Activated gamma-delta T cell (primary cell): ENCODE measurements around the gene FOXI3.

ENCODE experiments used
- DNase-seq: peaks from one replicate; lab custom pipeline; 2025; lab: John Stamatoyannopoulos, UW
- total RNA-seq, 2 donors: gene quantifications; one replicate each; lab custom pipeline; 2026; lab: John Stamatoyannopoulos, UW

Gene FOXI3
- total RNA-seq: 0 to 0.04 reads per million in 2 donors

- DNase-seq: no peak
Observed at GRCh38 chr2:88452565-88452905, at the start of gene FOXI3. Gene FOXI3, minus strand, starts transcription at chr2:88452693. Its CDS starts 158 bp downstream, at chr2:88452535.

- DNase-seq: no peak
Observed at GRCh38 chr2:88500691-88501090, 48.2 kb upstream of the FOXI3 start.

GRCh38 chr2:88499204-88499603, 46.7 kb upstream of the FOXI3 start:
- no peak for DNase-seq

- DNase-seq: no peak
Observed at GRCh38 chr2:88493481-88493880, 41.0 kb upstream of the FOXI3 start.

- DNase-seq: no peak
Observed at GRCh38 chr2:88492002-88492401, 39.5 kb upstream of the FOXI3 start.

GRCh38 chr2:88489181-88489580, 36.7 kb upstream of the FOXI3 start:
- DNase-seq: no peak

GRCh38 chr2:88483200-88483599, 30.7 kb upstream of the FOXI3 start:
- DNase-seq: no peak

GRCh38 chr2:88481691-88482336, 29.3 kb upstream of the FOXI3 start:
- no peak for DNase-seq

GRCh38 chr2:88472811-88473210, 20.3 kb upstream of the FOXI3 start:
- DNase-seq: no peak

- no peak for DNase-seq
Observed at GRCh38 chr2:88471083-88471942, 18.8 kb upstream of the FOXI3 start.

GRCh38 chr2:88469202-88470114, 17.0 kb upstream of the FOXI3 start:
- DNase-seq: no peak

- no peak for DNase-seq
Observed at GRCh38 chr2:88464153-88464552, 11.7 kb upstream of the FOXI3 start.

GRCh38 chr2:88458633-88459032, 6.1 kb upstream of the FOXI3 start:
- DNase-seq: no peak

- DNase-seq: no peak
Observed at GRCh38 chr2:88452980-88453582, 588 bp upstream of the FOXI3 start.

- DNase-seq: no peak
Observed at GRCh38 chr2:88451811-88452564, 505 bp downstream of the FOXI3 start.

GRCh38 chr2:88450925-88451810, 1.3 kb downstream of the FOXI3 start:
- no peak for DNase-seq

GRCh38 chr2:88450186-88450585, 2.3 kb downstream of the FOXI3 start:
- no peak for DNase-seq

GRCh38 chr2:88448248-88448647, 4.2 kb downstream of the FOXI3 start:
- DNase-seq: no peak

- DNase-seq: no peak
Observed at GRCh38 chr2:88443353-88443938, 9.0 kb downstream of the FOXI3 start.

- DNase-seq: no peak
Observed at GRCh38 chr2:88442473-88442872, 10.0 kb downstream of the FOXI3 start.
